Measurements from ENCODE around the gene SYDE2.
"Not testable (repeated sequence)": the region's sequence is repeated elsewhere in the genome, so short reads cannot be mapped to it uniquely, and the experiment has no call there.

SYDE2 gene

GRCh38 chr1:85157436-85157835, 43.4 kb downstream of the SYDE2 start:
- no peak for DNase-seq

- no peak for DNase-seq
These were observed 47.5 kb downstream of the SYDE2 start for GRCh38 chr1:85153149-85153891.

GRCh38 chr1:85151446-85151845, 49.4 kb downstream of the SYDE2 start:
- no peak for DNase-seq

- no peak for DNase-seq
These were observed 51.0 kb downstream of the SYDE2 start for GRCh38 chr1:85149805-85150204.

GRCh38 chr1:85148524-85149250, 52.1 kb downstream of the SYDE2 start:
- DNase-seq, result no peak

- DNase-seq, result no peak
These were observed 53.9 kb downstream of the SYDE2 start for GRCh38 chr1:85146972-85147359.

- not testable (repeated sequence) for DNase-seq
These were observed 54.4 kb downstream of the SYDE2 start for GRCh38 chr1:85146298-85146971.

GRCh38 chr1:85144351-85144750, 56.5 kb downstream of the SYDE2 start:
- DNase-seq, result no peak

GRCh38 chr1:85142753-85143152, 58.1 kb downstream of the SYDE2 start:
- no peak for DNase-seq

GRCh38 chr1:85138439-85138838, 62.4 kb downstream of the SYDE2 start:
- DNase-seq, result not testable (repeated sequence)

- DNase-seq, result no peak
These were observed 63.2 kb downstream of the SYDE2 start for GRCh38 chr1:85137660-85138059.

- no peak for DNase-seq
These were observed 65.4 kb downstream of the SYDE2 start for GRCh38 chr1:85135392-85135798.

- no peak for DNase-seq
These were observed 66.0 kb downstream of the SYDE2 start for GRCh38 chr1:85134583-85135391.

- DNase-seq, result no peak
These were observed 67.2 kb downstream of the SYDE2 start for GRCh38 chr1:85133565-85134159.

- no peak for DNase-seq
These were observed 68.6 kb downstream of the SYDE2 start for GRCh38 chr1:85132078-85132720.

- DNase-seq, result no peak
These were observed 72.5 kb downstream of the SYDE2 start for GRCh38 chr1:85128316-85128715.

GRCh38 chr1:85125891-85126290, 74.9 kb downstream of the SYDE2 start:
- DNase-seq, result no peak

GRCh38 chr1:85124091-85124490, 76.7 kb downstream of the SYDE2 start:
- DNase-seq, result no peak

- DNase-seq, result no peak
These were observed 78.6 kb downstream of the SYDE2 start for GRCh38 chr1:85122169-85122568.

- no peak for DNase-seq
These were observed 79.1 kb downstream of the SYDE2 start for GRCh38 chr1:85121744-85122143.

- no peak for DNase-seq
These were observed 82.1 kb downstream of the SYDE2 start for GRCh38 chr1:85118751-85119150.

- no peak for DNase-seq
These were observed 84.0 kb downstream of the SYDE2 start for GRCh38 chr1:85116856-85117255.
